Germinal center (tissue), 1 donor: ENCODE measurements around the gene ARMC7.

ENCODE experiments used
- DNase-seq: peaks from one replicate; pipeline ENCODE4 v3.0.0; 2012; ENCODE audit warnings: mixed read lengths, low spot score

The ARMC7 gene

DNA sequence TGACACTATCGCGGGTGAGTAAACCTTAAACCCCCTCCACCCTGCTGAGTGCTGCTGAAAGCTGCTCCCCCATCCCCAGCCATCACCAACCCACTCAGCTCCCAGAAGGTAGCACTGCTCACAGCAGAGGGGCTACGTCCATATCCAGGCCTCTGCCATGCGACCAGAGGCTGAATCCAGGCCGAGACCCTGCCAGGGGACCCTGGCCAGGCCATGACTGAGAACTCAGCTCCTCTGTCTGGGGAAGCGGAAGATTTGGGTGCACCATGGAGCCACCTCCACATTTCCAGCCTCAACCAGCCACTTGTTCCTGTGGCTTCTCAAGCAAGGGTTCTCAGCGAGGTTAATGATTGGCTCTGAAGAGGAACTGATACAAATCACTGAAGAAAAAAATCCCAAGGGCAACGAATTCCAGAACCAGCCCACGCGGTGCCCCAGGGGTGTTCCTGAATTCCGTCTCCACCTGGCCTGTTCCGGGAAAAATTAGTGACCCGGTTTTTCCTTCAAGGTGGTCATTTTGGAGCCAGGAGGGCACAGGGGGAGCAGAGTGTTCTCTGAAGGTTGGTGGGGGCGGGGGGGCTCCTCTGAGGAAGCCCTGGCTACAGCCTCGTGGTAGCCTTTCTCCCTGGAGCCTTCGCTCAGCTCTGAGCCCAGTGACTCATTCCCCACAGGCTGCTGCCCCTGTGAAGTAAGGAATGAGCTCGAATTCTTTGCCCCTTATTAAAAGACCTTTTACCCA, 31.3 kb upstream of the ARMC7 start:
- no peak for DNase-seq

DNA sequence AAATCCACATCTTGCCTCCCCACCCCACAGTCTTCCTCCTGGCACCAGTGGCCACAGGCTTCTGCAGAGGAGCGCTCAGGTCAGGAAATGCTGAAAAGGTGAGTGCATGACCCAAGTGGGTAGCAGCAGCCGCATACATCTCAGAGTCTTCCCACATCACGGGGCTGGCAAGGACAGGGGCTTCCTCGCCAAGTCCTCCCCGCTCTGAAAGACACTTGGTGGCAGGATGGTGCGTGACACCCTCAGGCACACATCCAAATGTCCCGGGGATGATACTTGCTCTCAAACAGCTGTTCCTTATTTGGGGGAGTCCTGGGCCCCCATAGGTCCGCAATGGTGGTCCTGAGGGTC, 30.8 kb upstream of the ARMC7 start:
- DNase-seq: no peak

DNA sequence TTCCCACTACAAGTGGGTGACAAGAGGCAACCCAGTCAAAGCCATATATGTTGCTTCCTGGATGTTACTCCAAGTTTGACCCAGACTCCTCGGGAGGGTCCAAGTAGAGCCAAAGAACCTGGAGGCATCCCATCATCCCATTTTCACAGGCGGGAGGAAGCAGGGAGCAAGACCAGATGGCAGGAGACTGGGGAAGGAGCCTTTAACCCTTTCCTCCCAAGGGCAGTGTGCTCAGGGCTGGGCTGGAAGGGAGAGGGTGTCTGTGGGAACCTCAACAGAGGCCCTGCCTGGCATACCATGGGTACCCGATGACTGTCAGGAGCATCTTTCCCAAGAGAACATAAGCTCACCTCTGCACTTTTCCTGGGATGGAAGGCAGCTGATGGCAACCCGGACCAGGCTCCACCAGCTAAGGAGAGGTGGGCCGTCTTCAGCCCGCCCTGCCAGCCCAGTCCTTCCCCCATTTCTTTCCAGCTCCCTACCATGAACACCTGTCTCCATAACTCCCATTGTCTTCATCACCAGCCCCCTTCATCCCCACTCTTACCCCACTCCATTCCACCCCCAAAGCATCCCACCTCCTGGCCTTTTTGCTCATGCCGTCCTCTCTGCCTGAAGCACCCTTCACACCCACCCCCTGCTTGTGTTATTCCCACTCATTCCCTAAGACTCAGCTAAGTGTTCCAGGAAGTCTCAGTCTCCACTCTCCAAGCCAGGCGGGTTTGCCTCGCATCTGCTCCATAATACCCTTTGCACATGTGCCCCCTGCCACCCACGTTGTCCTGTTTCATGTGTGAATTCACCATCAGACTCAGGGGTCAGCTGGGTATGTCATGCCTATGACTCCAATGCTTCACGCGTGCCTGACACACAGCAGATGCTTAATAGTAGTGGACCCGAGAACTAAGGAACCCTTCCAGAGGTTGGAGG, 27.9 kb upstream of the ARMC7 start:
- DNase-seq: no peak

- DNase-seq: no peak
These were observed 27.1 kb upstream of the ARMC7 start for GRCh38 chr17:75082683-75083082.

GRCh38 chr17:75084039-75084660, 25.6 kb upstream of the ARMC7 start:
- DNase-seq: no peak

DNA sequence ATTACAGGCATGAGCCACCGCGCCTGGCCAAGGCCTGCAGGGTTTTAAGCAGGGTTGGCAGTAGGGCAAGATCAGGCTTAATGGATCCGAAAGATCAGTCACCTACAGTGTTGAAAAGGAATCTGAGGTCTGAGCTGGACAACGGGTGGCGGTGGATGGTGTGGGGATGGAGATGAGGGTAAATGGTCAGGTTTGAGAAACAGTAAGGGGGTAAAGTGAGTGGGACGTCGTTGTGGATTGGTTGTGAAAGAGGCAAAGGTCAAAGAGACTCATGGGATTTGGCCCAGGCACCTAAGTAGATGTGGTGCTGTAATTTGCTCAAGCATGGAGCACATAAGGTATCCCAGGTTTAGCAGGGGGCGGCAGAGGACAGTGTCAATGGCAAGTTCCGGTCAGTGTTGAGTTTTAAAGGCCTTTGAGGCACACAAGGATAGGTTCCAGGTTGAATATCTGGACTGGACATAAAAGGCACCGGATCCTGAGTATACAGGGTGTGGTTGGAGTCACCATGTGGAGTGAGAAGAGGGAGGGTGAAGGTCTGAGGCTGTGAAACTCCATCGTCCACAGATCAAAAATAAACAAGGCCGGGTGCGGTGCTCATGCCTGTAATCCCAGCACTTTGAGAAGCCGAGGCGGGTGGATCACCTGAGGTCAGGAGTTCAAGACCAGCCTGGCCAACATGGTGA, 23.1 kb upstream of the ARMC7 start:
- no peak for DNase-seq

DNA sequence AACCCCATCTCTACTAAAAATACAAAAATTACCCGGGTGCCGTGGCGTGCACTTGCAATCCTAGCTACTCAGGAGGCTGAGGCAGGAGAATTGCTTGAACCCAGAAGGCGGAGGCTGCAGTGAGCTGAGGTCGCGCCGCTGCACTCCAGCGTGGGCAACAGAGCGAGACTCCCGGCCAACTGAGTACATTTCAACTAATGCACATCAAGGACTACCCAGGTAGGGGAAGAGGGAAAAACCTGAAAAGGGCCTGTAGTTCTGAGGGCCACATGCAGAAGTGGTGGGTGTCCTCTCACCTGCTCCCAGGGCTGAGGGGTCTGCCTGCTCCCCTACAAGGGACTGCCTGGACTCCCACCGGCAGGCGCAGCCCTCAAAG, 22.6 kb upstream of the ARMC7 start:
- DNase-seq: no peak

- DNase-seq: peak; percentile 33
These were observed 22.0 kb upstream of the ARMC7 start, which contains the start of gene SLC16A5 for GRCh38 chr17:75087558-75088453. SLC16A5 (plus strand) TSS chr17:75087954; CDS start chr17:75093637, 5,683 bp downstream.

DNA sequence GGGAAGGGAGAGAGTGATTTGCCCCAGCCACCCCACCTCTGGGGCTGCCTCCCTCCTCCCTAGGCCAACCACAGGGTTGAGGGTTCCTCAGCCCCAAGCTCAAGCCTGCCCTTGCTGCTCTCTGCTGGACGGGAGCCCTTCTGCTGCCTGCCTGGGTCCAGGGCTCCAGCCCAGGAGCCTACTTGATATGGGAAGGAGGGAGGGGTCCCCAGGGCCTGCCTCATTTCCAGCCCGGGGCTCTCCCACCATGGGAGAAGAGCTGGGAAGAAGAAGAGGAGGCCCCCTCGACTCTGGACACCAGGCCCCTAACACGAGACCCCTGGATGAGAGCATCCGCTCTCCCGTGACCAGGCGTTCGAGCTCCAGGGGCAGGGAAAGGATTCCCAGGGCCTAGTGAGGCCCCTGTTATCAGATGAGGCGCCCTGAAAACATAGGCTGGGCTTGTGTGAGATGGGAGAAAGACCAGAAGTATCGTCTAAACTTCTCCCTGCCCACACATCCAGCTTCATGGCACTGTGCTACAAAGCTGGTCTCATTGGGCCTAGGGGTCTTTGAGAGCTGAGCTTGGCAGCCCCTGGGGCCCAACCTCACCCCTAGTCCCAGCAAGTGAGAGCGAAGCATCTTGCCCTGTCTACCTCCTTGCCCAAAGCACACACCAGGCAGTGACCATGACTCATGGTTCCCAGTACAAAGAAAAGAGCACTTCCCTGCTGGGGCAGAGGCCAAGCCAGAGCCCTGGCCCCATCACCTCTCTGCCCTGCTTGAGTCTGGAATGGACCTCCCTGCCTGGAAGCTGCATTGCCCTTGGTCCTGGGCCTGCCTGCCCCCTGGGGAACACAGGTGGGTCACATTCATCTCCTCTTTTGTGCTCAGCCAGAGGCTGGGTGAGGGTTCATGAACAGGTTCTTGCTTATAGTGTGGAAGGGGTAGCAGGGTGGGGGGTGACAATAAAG, 21.0 kb upstream of the ARMC7 start:
- no peak for DNase-seq

DNA sequence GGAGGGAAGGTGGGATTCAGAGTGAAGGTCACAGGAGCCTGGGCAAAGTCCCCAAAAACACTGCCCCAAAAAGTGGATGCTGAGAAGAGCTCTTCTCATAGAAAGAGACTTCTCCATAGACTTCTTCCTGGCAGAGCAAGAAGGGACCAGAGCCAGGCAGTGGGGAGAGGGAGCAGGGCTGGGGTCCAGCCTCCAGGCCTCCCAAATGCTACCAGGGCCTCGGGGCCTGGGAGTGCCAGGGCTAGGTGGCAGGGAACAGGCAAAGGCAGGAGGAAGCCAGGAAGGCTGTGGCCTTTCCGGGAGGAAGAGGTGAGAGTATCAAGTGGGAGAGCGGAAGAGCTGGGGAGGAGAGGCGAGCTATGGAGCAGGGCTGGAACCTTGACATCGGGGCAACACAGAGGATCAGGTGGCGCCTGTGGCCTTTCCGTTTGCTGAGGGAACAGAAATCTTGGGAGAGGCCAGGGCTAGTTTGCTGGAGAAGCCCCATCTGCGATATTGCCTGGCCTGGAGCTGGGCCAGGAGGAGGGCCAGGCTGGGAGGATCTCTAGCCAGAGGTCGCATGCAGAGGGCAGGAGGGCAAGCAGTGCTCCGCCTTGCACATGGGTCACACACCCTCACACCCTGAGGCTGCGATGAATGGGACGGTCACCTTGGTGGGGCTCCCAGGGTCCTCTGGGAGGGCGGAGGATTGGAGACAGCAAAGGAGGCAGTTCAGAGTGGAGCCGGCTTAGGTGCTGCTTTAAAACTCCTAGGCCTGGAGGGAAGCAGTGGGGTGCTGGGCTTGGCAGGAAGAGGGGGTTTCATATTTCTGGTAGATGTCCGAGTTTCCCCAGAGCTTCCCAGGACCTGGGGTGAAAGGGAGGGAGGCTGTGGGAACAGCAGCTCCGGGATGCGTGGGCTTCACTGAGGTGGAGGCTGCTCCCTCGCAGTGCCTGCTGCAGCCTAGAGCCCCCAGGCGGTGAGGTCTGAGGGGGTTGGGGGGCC, 18.6 kb upstream of the ARMC7 start:
- DNase-seq: no peak

GRCh38 chr17:75091855-75092327, 17.9 kb upstream of the ARMC7 start:
- DNase-seq: no peak

DNA sequence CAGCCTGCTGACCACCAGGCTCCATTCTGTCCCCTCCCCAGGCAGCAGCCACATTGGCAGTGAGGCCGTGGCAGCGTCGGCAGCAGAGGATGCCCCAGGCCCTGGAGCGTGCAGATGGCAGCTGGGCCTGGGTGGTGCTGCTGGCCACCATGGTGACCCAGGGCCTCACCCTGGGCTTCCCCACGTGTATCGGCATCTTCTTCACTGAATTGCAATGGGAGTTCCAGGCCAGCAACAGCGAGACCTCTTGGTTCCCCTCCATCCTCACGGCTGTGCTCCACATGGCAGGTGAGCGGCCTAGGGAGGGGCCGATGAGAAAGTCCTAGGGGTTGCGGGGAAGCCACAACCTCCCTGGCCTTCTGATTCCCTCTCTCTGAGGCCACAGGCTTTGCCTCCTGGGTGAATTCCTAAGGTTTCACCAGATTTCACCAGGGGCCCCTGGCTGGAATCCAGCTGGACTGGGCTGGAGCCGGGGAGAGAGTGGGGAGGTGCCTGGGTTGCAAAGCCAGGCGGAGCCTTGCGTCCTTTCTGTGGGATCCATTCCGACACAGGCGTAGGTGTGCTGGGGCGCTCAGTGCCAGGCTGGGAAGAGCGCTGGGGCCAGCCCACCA, 16.1 kb upstream of the ARMC7 start:
- DNase-seq: no peak

DNA sequence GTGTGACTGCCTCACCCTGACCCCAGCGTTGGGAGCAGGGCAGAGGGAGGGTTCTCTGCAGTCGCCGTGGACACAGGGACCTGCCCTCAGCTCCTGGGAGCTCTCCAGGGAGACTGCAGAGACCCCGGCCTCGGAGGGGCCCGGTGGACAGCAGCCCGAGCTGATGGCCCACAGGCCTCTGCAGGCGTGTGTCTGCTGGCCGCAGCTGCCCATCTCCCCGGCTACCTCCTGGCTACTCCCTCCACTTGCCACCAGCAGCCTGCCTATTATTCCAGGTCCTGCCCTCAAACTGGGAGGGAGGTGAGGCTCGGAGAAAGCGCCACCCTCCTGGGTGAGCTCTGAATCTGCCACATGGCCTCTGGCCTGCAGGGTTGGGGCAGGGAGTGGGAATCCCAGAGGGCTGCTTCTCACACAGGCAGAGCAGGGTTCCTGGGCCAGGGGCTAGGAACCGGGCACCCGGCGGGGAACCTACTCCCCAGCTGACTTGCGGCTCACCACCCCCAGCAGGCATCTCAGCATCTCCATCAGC, 14.8 kb upstream of the ARMC7 start:
- no peak for DNase-seq

DNA sequence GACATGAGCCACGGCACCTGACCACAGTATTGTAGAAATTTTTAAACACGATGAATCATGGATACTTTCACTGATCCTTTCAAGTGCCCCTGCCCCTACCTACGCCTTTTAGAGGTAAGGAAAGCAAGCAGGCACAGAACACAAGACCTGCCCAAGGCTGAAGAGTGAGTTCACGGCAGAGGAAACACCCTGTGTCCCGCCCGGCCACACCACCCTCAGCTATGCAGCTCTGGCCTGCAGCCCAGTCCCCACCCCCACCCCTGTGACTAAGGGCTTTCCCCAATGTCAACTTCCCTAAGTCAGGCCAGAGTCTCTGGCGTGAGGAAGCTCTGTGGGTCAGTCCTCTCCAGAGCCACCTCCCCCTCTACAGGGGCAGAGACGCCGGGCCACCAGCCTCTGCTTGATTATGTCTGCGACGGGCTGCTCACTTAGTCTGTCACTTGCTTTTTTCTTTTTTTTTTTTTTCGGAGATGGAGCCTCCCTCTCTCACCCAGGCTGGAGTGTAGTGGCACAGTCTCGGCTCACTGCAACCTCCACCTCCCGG, 13.6 kb upstream of the ARMC7 start:
- no peak for DNase-seq

- no peak for DNase-seq
These were observed 11.9 kb upstream of the ARMC7 start for GRCh38 chr17:75097865-75098264.

DNA sequence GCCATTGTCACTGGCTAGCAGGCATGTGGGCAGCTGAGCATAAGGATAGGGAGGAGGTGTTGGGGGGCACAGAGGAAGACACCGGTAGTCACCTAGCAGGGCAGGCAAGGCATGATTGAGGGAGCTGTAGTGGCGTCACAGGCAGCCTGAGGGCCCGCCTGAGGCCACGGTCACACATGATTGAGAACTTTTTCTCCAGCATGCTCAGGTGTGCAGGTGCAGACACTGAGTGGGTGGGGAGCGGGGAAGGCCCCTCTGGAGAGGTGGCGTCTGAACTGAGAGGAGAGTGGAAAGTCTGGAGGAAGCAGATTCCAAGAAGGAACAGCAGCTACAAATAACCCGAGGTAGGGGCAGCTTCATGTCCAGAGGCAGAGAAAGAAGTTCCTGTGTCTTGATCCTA, 10.9 kb upstream of the ARMC7 start:
- DNase-seq: no peak

DNA sequence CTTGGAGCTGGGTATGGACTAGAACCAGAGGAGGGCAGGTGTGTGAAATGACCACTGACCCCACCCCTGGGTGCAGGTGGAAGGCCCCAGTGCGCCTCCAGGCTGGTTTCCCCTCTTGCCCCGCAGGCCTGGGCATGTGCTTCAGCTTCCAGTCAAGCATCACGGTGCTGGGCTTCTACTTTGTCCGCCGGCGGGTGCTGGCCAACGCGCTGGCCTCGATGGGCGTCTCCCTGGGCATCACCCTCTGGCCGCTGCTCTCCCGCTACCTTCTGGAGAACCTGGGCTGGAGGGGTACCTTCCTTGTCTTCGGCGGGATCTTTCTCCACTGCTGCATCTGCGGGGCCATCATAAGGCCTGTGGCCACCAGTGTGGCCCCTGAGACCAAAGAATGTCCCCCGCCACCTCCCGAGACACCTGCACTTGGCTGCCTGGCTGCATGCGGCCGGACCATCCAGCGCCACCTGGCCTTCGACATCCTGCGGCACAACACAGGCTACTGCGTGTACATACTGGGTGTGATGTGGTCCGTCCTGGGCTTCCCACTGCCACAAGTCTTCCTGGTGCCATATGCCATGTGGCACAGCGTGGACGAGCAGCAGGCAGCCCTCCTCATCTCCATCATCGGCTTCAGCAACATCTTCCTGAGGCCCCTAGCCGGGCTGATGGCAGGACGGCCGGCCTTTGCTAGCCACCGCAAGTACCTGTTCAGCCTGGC, 9.7 kb upstream of the ARMC7 start:
- DNase-seq: no peak
